Adipocyte (in vitro differentiated cells): Measurements from ENCODE around the gene DNAH6.
A peak's percentile ranks its signal among the peaks of the same experiment; 100 is the strongest.
"Not testable (repeated sequence)": the region's sequence is repeated elsewhere in the genome, so short reads cannot be mapped to it uniquely, and the experiment has no call there.

ENCODE experiments used
- DNase-seq: peaks from one replicate; pipeline ENCODE4 v3.0.0-alpha.2; 2015; ENCODE audit warnings: low read depth
- H3K27me3 ChIP-seq: replicated peaks from 2 replicates; pipeline ENCODE4 v1.7.0; 2013; ENCODE audit warnings: mild to moderate bottlenecking, low read length, moderate library complexity; ENCODE audit not compliant: control insufficient read depth, insufficient read depth
- H3K36me3 ChIP-seq: 2 replicates; pipeline ENCODE4 v1.7.0; 2013; ENCODE audit warnings: low read length, mild to moderate bottlenecking, moderate library complexity; ENCODE audit not compliant: control insufficient read depth, insufficient read depth, severe bottlenecking
- H3K4me1 ChIP-seq: 2 replicates; pipeline ENCODE4 v1.7.0; 2013; ENCODE audit warnings: mild to moderate bottlenecking, low read length, moderate library complexity; ENCODE audit not compliant: control insufficient read depth, insufficient read depth
- H3K4me3 ChIP-seq: 2 replicates; pipeline ENCODE4 v1.7.0; 2013; ENCODE audit warnings: mild to moderate bottlenecking, low read length, moderate library complexity
- H3K9ac ChIP-seq: 2 replicates; pipeline ENCODE4 v1.7.0; 2013; ENCODE audit warnings: mild to moderate bottlenecking, low read length, moderate library complexity
- H3K9me3 ChIP-seq: 2 replicates; pipeline ENCODE4 v1.7.0; 2013; ENCODE audit warnings: mild to moderate bottlenecking, low read length, moderate library complexity; ENCODE audit not compliant: control insufficient read depth

The DNAH6 gene

DNA sequence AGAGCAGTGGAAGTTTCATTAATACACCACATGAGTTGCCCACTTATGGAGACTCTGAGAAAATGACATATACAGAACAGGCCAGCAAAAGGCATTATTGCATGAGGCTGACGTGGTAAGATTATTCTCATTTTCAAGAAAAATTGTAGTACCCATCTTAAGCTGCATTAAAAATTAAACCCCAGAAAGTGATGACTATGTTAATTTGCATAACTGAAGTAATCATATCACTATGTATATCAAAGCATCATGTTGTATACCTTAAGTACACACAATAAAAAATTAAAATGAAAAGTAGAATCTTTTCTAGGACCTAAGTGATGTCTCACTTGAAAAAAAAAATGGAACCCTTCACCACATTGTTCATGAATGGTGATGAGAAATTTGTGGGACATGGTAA, 32.0 kb downstream of the DNAH6 start:
- Histone ChIP-seq H3K9ac (no peak overlapping the region), H3K9me3 (no peaks in the 10 kb centered on the region), H3K27me3 (no peaks in the 10 kb centered on the region), H3K4me1 (no peaks in the 10 kb centered on the region), H3K4me3 (no peak overlapping the region), H3K36me3 (no peaks in the 10 kb centered on the region)
- DNase-seq, result no peak

DNA sequence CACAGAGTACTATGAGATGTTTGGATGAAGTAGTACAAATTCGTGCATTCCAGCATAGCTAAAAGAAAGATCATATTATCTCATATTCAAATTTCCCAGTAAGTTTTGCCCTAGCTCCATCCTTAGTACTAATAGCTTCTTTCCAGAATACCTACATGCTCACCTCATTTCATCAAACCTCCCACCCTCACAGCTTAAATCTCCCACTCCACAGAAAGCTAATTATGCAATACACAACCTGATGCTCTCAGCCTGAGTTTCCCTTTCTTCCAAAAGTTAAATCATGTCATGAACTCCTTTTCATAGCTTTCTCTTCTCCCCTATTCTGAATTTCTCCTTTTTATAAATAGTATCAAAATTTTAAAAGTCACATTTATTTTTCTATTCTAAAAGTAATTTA, 34.6 kb downstream of the DNAH6 start:
- no peaks in the 10 kb centered on the region for H3K27me3 ChIP-seq
- H3K9me3 ChIP-seq, result no peaks in the 10 kb centered on the region
- H3K4me1 ChIP-seq, result no peaks in the 10 kb centered on the region
- no peak overlapping the region for H3K4me3 ChIP-seq
- no peak overlapping the region for H3K9ac ChIP-seq
- no peak for DNase-seq
- no peaks in the 10 kb centered on the region for H3K36me3 ChIP-seq

GRCh38 chr2:84551526-84551925, 35.2 kb downstream of the DNAH6 start:
- not testable (repeated sequence) for H3K4me3 ChIP-seq, H3K36me3 ChIP-seq

DNA sequence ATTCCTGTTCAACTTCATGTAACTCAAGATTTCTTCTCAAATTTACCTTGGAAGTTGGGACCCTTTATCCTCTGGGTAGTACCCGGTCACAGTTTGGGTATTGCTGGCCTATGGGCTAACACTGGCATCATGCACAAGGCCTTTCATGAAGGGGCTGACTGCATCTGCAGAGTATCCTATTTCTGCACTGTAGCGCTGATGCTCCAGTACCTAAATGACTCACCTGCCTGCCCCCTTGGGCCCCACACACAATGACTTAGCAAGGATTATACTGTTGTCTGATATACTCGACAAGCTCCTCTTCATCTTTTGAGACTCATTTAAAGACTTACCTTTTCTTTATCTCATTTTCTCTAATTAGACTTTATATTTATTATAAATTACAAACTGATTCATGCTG, 39.9 kb downstream of the DNAH6 start:
- no peak overlapping the region for H3K4me3 ChIP-seq
- H3K27me3 ChIP-seq, result no peaks in the 10 kb centered on the region
- H3K9me3 ChIP-seq, result peaks cover 16% of the 10 kb centered on the region
- H3K36me3 ChIP-seq, result no peaks in the 10 kb centered on the region
- no peak overlapping the region for H3K9ac ChIP-seq
- H3K4me1 ChIP-seq, result no peaks in the 10 kb centered on the region
- no peak for DNase-seq

More at GRCh38 chr2:84551526-84551925, 35.2 kb downstream of the DNAH6 start:
- not testable (repeated sequence) for H3K4me1 ChIP-seq, H3K9me3 ChIP-seq, H3K27me3 ChIP-seq, DNase-seq, H3K9ac ChIP-seq

DNA sequence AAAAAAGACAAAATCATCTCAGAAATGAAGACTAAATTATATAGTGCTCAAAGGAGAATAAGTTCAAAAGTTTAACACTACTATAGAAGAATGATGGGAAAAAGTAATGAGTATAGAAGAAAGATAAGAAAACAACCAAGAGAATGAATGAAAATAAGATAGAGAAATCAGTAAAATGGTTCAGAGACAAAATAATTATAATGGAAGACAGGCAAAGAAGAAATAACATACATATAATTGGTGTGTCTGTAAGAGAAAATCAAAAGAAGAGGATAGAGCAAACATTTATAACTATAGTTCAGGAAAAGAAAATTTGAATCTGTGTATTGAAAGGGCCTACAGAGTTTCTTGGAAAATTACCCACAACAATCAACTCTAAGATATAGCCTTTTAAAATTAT, 43.5 kb downstream of the DNAH6 start:
- Histone ChIP-seq H3K4me1 (no peaks in the 10 kb centered on the region), H3K27me3 (no peaks in the 10 kb centered on the region), H3K9me3 (peaks cover 22% of the 10 kb centered on the region), H3K4me3 (peak overlapping the region; percentile 12), H3K9ac (no peak overlapping the region), H3K36me3 (no peaks in the 10 kb centered on the region)
- no peak for DNase-seq

DNA sequence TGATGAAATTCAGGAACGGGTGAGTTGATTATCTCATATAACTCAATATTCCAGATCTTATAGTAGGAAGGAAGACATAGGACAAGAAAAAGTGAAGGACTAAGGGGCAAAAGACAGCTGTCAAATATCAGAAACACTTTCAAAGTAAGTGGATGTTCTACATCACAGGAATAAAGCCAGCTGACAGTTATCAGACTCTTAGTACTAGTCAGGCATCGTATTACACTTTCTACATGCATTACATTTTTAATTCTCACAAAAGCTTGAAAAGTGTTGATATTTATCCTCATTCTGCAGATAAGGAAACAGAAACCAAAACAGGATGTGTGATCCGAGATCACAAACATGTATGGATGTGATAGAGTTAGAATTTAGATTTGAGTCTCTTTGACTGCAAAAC, 63.4 kb downstream of the DNAH6 start:
- Histone ChIP-seq H3K27me3 (peaks cover 4% of the 10 kb centered on the region), H3K9me3 (no peaks in the 10 kb centered on the region), H3K4me1 (no peaks in the 10 kb centered on the region), H3K9ac (no peak overlapping the region), H3K36me3 (no peaks in the 10 kb centered on the region), H3K4me3 (no peak overlapping the region)
- DNase-seq, result no peak

DNA sequence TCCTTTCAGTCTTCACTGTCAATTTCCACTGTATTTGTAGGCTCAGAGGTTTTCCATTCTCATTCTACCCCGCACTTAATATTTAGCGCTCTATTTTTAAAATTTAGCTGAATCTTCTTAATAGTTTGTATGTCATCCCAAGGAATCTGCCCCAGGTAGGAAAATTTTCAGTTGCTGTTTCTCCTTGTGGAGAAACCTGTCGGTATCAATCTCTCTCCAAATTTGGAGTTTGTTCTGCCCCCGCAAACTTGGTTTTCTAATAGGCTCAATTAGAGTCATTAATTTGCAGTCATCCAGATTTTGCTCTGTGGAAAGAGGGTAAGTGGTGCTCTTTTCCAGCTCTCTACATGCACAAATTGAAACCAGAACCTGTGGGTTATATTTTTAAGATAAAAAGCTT, 87.6 kb downstream of the DNAH6 start:
- no peak for DNase-seq
- Histone ChIP-seq H3K27me3 (no peaks in the 10 kb centered on the region), H3K9ac (no peak overlapping the region), H3K36me3 (no peaks in the 10 kb centered on the region), H3K4me1 (no peaks in the 10 kb centered on the region), H3K4me3 (no peak overlapping the region), H3K9me3 (peaks cover 8% of the 10 kb centered on the region)

DNA sequence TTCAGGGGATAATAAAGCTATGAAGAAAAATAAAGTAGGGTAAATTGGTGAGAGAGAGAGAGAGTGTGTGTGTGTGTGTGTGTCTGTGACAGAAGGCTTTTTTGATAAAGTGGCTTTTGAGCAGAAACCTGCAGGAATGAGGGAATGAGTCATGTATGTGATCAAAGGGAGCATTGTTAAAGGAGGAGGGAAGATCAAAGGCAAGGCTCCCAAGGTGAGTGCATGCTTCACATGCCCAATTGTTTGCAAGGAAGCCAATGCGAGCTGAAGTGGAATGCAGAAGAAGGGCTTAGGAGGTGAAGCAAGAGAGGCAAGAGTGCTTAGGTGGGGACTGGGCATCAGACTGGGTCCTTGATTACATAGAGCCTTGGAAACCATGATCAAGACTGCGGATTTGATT, 96.8 kb downstream of the DNAH6 start:
- Histone ChIP-seq H3K9ac (no peak overlapping the region), H3K4me1 (no peaks in the 10 kb centered on the region)
- DNase-seq, result no peak

GRCh38 chr2:84619794-84620371, 103.6 kb downstream of the DNAH6 start:
- H3K9ac ChIP-seq, result no peak overlapping the region
- H3K27me3 ChIP-seq, result no peaks in the 10 kb centered on the region
- no peaks in the 10 kb centered on the region for H3K4me1 ChIP-seq
- DNase-seq, result no peak
- no peaks in the 10 kb centered on the region for H3K9me3 ChIP-seq
- no peaks in the 10 kb centered on the region for H3K36me3 ChIP-seq
- no peak overlapping the region for H3K4me3 ChIP-seq

More for the DNA sequence above, 96.8 kb downstream of the DNAH6 start:
- Histone ChIP-seq H3K36me3 (no peaks in the 10 kb centered on the region), H3K9me3 (peaks cover 10% of the 10 kb centered on the region), H3K4me3 (no peak overlapping the region), H3K27me3 (no peaks in the 10 kb centered on the region)

GRCh38 chr2:84628486-84628885, 112.2 kb downstream of the DNAH6 start:
- no peaks in the 10 kb centered on the region for H3K27me3 ChIP-seq
- H3K36me3 ChIP-seq, result no peaks in the 10 kb centered on the region
- no peak for DNase-seq
- no peaks in the 10 kb centered on the region for H3K4me1 ChIP-seq
- H3K9ac ChIP-seq, result no peak overlapping the region
- H3K9me3 ChIP-seq, result no peaks in the 10 kb centered on the region
- no peak overlapping the region for H3K4me3 ChIP-seq

- Histone ChIP-seq H3K27me3 (no peaks in the 10 kb centered on the region), H3K4me1 (no peaks in the 10 kb centered on the region), H3K36me3 (no peaks in the 10 kb centered on the region), H3K9ac (no peak overlapping the region), H3K4me3 (no peak overlapping the region), H3K9me3 (no peaks in the 10 kb centered on the region)
- no peak for DNase-seq
These were observed 113.3 kb downstream of the DNAH6 start for GRCh38 chr2:84629550-84629949.

- H3K9me3 ChIP-seq, result no peaks in the 10 kb centered on the region
- H3K36me3 ChIP-seq, result no peaks in the 10 kb centered on the region
- no peaks in the 10 kb centered on the region for H3K27me3 ChIP-seq
- no peaks in the 10 kb centered on the region for H3K4me1 ChIP-seq
- DNase-seq, result peak; percentile 61
- no peak overlapping the region for H3K9ac ChIP-seq
- H3K4me3 ChIP-seq, result no peak overlapping the region
These were observed 114.7 kb downstream of the DNAH6 start for GRCh38 chr2:84631047-84631446.
